ENCODE data around the gene AP5B1.
"Not testable (repeated sequence)": the region's sequence is repeated elsewhere in the genome, so short reads cannot be mapped to it uniquely, and the experiment has no call there.

The AP5B1 gene

GRCh38 chr11:65764434-65764833 lies 16.3 kb downstream of the AP5B1 start:
- DNase-seq: no peak

DNA sequence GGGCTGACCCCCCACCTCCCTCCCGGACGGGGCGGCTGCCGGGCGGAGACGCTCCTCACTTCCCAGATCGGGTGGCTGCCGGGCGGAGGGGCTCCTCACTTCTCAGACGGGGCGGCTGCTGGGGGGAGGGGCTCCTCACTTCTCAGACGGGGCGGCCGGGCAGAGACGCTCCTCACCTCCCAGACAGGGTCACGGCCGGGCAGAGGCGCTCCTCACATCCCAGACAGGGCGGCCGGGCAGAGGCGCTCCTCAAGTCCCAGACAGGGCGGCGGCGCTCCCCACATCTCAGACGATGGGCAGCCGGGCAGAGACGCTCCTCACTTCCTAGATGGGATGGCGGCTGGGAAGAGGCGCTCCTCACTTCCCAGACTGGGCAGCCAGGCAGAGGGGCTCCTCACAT lies 18.0 kb downstream of the AP5B1 start:
- DNase-seq: not testable (repeated sequence)

DNA sequence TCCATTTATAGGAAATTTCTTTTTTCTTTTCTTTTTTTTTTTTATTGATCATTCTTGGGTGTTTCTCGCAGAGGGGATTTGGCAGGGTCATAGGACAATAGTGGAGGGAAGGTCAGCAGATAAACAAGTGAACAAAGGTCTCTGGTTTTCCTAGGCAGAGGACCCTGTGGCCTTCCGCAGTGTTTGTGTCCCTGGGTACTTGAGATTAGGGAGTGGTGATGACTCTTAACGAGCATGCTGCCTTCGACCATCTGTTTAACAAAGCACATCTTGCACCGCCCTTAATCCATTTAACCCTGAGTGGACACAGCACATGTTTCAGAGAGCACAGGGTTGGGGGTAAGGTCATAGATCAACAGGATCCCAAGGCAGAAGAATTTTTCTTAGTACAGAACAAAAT lies 18.6 kb downstream of the AP5B1 start:
- DNase-seq: not testable (repeated sequence)

- DNase-seq: no peak
These were observed 35.7 kb downstream of the AP5B1 start for GRCh38 chr11:65745049-65745448.

GRCh38 chr11:65744699-65745042 lies 36.1 kb downstream of the AP5B1 start:
- DNase-seq: no peak

GRCh38 chr11:65744026-65744698 lies 36.6 kb downstream of the AP5B1 start:
- DNase-seq: no peak

DNA sequence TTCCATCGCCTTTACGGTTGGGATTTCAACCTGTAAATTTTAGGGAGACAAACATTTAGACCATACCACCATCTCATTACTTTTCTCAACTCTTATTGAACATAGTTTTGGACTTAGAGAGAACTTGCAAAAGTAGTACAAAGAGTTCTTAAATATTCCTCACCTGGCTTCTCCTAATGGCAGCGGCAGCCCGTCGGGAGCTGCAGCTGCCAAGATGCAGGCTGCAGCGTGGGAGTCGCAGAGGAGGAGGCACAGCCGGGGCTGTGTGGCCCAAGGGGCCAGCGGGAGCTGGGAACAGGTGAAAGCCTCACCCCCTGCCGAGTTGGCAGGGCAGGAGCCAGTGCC lies 37.1 kb downstream of the AP5B1 start:
- DNase-seq: no peak

- DNase-seq: no peak
These were observed 38.4 kb downstream of the AP5B1 start for GRCh38 chr11:65742353-65742752.

DNA sequence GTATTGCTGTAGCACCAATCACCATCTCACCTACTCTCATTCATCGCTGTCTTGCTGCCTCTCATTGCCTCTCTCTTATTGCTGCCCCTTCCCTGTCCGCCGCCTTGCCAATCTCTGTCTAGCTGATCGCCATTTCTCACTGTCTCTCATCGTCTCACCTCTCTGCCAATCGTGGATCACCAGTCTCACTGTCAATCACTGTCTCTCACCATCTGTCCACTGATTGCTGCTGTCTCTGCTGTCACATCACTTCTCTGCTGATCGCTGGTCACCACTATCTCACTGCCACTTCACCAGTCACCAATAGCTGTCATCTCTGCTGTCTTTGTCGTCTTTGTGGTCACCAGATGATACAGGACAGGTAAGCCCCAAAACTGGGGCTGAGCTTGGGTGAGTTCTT lies 39.6 kb downstream of the AP5B1 start:
- DNase-seq: no peak

DNA sequence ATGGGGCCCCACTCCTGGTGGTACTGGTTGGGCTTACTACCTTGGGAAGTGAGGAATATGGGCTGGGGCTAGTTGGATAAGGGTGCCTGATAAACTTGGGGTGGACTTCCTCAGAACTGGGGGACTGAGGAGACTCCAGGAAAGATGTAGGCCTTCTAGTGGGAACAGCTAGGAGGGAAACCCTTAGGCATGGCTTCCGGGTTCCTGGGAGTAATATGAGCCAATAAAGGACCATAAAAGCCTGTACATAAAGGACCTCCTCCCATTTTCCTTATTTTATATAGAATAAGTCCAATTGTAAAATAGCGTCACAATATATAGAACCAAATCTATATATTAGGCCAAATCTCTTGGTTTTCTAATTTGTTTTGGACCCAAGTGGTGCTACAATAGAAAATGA lies 41.8 kb downstream of the AP5B1 start:
- DNase-seq: no peak

- no peak for DNase-seq
These were observed 44.0 kb downstream of the AP5B1 start for GRCh38 chr11:65736810-65737209.

- not testable (repeated sequence) for DNase-seq
These were observed 45.7 kb downstream of the AP5B1 start for GRCh38 chr11:65735111-65735510.

DNA sequence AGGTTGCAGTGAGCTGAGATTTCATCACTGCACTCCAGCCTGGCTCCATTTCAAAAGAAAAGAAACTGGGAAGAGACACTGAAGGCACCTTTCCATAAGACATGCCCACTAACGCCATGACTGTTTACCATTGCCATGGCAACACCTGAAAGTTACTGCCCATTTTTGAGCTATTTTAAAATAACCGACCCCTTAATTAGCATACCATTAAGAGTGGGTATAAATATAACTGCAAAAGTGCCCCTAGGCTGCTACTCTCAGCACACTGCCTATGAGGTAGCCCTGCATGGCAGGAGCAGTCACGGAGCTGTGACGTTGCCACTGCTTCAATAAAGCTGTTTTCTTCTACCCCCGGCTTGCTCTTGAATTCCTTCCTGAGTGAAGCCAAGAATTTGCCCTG lies 50.3 kb downstream of the AP5B1 start:
- no peak for DNase-seq

- DNase-seq: no peak
These were observed 52.9 kb downstream of the AP5B1 start for GRCh38 chr11:65727865-65728264.

GRCh38 chr11:65726660-65727059 lies 54.1 kb downstream of the AP5B1 start:
- DNase-seq: no peak

Measured in right hindlimb (tissue), 1 donor.